Medulla oblongata (tissue), 1 donor: Measurements from ENCODE around the gene GREM1.

Experiments
- DNase-seq: peaks from one replicate; pipeline ENCODE4 v3.0.0-alpha.2; 2015; ENCODE audit errors: extremely low spot score

The GREM1 gene

DNA sequence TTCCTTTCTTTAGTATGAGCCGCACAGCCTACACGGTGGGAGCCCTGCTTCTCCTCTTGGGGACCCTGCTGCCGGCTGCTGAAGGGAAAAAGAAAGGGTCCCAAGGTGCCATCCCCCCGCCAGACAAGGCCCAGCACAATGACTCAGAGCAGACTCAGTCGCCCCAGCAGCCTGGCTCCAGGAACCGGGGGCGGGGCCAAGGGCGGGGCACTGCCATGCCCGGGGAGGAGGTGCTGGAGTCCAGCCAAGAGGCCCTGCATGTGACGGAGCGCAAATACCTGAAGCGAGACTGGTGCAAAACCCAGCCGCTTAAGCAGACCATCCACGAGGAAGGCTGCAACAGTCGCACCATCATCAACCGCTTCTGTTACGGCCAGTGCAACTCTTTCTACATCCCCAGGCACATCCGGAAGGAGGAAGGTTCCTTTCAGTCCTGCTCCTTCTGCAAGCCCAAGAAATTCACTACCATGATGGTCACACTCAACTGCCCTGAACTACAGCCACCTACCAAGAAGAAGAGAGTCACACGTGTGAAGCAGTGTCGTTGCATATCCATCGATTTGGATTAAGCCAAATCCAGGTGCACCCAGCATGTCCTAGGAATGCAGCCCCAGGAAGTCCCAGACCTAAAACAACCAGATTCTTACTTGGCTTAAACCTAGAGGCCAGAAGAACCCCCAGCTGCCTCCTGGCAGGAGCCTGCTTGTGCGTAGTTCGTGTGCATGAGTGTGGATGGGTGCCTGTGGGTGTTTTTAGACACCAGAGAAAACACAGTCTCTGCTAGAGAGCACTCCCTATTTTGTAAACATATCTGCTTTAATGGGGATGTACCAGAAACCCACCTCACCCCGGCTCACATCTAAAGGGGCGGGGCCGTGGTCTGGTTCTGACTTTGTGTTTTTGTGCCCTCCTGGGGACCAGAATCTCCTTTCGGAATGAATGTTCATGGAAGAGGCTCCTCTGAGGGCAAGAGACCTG, 13.2 kb downstream of the GREM1 start:
- DNase-seq: no peak

GRCh38 chr15:32732574-32733157, 14.9 kb downstream of the GREM1 start:
- no peak for DNase-seq

GRCh38 chr15:32733281-32733680, 15.5 kb downstream of the GREM1 start:
- no peak for DNase-seq

DNA sequence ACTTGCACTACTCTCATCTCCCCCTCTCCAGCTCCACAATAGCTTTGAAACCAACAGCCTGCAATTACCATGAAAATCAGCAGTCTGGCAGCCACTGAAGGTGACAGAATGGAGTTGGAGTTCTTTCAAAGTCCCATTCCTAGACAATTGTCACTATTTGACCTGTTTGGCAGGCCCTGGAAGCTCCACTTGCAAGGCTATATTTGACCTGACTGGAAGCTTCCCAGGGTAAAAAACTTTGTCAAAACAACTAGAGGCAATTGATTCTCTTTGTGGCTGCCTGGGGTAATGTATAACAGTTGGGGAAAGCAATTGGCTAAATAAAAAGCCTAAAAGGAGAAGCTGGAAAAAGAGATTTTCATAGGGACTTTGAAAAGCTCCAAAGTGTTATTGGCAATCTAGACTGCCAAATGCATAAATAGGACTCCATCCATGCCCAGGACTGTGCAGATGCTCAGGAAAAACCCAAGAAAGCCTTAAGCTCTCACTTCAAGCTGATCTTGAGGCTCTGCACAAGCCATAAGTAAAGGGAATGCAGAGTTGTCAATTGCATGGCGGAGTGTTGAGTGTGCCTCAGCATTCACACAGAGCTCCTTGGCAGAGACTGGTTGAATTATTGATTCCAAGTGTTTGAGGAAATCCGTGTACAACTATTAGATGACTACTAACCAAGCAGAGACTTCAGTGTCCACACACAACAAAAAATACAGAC, 18.3 kb downstream of the GREM1 start:
- no peak for DNase-seq

DNA sequence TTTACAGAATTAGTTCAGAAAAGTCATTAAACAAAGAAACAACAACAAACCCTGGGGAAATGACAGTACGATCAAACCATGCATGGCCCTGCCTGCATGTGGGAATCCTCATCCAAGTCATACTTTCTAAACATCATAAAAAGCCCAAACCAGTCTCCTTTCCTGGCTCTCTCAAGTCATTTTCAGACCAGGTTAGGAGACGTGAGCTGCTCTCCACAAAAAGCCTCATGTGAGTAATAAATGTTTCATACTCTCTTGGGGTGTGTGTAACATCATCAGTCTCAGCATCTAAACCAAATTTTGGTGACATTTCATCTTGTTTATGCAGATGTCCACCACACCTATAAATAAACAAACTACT, 18.9 kb downstream of the GREM1 start:
- no peak for DNase-seq

GRCh38 chr15:32737304-32737703, 19.5 kb downstream of the GREM1 start:
- DNase-seq: no peak

DNA sequence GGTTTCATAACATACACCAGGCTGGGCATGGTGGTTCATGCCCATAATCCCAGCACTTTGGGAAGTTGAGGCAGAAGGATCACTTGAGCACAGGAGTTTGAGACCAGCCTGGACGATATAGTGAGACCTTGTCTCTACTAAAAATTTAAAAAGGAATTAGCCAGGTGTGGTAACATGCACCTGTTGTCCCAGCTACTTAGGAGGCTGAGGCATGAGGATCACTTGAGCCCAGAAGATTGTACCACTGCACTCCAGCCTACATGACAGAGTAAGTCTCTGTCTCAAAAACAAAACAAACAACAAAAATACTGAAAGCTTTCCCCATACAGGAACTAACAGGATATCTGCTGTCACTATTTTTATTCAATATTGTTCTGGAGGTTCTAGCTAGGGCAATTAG, 20.9 kb downstream of the GREM1 start:
- no peak for DNase-seq

DNA sequence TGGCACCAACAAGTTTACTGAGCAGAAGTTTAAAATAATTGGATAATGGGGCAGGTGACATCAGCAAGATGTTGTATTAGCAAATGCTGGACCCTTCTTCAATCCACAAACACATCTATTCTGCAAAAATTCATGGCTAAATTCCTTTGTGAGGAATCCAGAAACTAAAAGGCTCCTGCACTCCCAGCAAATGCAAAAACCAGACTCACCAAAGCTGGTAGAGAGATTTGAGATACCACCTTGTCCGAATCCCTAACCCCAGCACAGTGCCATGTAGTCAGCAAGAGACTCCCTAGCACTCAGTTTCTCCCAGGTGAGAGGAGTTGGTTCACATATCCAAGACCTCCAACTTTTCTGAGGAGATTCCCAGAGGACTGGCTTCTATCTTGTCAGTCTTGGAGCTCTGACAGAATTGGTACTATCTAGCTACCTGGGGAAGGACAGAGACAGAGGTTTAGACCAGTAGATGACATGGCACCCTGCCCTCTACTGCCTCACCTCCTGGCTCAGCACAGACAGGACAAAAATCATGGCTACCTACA, 21.8 kb downstream of the GREM1 start:
- DNase-seq: no peak

DNA sequence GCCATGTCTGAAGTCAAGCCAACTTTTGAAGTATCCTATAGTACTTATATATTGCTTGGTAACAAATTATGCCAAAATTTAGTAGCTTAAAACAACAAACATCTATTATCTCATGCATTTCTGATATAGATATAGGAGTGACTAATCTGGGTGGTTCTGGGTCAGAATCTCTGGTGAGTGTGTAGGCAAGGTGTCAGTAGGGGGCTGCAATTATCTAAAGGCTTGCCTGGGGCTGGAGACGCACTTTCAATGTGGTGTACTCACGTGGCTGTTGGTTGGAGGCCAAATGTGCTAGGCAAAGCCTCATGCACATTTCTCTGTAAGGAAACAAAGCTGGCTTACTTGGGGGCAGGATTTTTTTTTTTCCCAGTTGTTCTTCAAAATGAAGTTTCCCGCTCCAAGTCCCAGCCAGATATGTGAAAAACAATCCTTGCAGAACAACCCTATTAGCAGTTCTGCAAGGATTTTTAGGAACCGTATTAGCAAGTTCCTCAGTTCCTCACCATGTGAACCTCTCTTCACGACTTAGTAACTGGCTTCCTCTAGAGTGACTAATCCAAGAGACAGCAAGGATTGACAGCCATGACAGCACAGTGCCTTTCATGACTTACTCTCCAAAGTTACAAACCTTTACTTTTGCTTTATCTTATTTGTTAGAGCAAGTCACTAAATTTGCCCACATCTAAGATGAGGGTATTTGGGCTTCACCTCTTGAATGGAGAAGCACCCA, 25.8 kb downstream of the GREM1 start:
- no peak for DNase-seq

- DNase-seq: no peak
Measured at GRCh38 chr15:32746116-32746857, 28.5 kb downstream of the GREM1 start.

GRCh38 chr15:32747921-32748342, 30.1 kb downstream of the GREM1 start:
- DNase-seq: no peak

DNA sequence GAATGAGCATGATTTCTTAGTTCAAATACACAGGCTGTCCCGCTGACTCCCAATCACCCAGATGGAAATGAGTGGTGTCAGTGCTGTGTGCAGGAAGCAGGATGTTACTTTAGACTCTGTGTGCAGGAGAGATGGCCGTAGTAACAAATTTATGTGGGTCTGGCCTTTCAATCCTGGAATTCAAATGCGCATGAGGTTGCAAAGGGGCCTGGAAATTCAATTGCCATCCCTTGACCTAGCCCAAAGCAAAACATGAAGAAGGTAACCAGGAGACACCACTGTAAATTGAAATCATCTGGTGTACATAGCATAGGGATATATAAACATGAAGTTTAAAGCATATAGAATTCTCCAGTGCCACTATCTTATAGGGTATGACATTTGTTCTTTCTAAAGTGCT, 33.2 kb downstream of the GREM1 start:
- no peak for DNase-seq

DNA sequence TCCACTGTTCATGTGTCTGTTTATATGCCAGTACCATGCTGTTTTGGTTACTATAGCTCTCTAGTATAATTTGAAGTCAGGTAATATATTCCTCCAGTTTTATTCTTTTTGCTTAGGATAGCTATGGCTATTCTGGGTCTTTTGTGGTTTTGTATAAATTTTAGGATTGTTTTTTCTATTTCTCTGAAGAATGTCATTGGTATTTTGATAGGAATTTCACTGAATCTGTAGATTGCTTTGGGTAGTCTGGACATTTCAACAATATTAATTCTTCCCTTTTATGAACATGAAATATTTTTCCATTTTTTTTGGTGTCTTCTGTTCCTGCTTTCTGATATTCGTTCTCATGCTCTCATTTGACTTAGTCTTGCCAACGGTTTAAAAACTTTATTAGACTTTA, 39.6 kb downstream of the GREM1 start:
- no peak for DNase-seq

- DNase-seq: no peak
Measured at GRCh38 chr15:32763295-32763694, 45.5 kb downstream of the GREM1 start.

- no peak for DNase-seq
Measured at GRCh38 chr15:32765236-32765635, 47.4 kb downstream of the GREM1 start.

DNA sequence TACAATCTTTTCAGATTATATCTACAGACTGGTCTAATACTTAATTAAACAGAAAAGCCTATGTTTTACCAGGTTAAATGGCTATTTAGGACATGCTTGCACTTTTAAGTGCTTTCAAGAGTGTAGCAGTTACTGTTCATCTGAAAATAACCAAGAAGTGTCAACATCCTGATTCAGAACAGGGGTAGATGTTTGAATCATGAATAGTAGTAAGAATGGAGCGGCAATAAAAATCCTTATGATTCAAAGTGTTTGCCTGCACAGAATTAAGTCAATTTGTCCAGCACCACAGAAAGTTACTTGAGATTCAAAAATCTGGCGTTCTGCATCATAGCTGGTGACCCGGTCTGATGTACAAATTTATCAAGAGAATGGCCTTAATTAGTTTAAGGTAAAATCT, 48.3 kb downstream of the GREM1 start:
- DNase-seq: no peak

GRCh38 chr15:32767236-32767635, 49.4 kb downstream of the GREM1 start:
- no peak for DNase-seq

GRCh38 chr15:32774022-32774421, 56.2 kb downstream of the GREM1 start:
- no peak for DNase-seq

DNA sequence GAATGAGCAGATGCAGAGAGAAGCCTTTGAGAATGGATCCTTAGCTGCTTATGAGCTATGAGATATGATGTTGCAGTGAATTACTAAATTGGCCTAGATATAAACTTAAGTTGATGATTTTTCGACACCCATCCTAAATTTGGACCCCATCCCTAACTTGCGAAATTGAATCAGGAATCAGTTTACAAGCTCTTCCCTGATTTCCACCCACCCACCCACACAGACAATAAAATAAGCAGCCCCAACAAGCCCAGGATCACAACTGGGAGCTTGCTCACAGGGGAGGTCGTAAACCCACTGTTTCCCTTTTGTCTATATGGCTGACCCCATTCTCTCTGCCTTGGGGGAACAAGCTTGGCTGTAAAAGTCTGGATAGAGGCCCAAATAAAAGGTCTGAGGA, 57.3 kb downstream of the GREM1 start:
- no peak for DNase-seq

DNA sequence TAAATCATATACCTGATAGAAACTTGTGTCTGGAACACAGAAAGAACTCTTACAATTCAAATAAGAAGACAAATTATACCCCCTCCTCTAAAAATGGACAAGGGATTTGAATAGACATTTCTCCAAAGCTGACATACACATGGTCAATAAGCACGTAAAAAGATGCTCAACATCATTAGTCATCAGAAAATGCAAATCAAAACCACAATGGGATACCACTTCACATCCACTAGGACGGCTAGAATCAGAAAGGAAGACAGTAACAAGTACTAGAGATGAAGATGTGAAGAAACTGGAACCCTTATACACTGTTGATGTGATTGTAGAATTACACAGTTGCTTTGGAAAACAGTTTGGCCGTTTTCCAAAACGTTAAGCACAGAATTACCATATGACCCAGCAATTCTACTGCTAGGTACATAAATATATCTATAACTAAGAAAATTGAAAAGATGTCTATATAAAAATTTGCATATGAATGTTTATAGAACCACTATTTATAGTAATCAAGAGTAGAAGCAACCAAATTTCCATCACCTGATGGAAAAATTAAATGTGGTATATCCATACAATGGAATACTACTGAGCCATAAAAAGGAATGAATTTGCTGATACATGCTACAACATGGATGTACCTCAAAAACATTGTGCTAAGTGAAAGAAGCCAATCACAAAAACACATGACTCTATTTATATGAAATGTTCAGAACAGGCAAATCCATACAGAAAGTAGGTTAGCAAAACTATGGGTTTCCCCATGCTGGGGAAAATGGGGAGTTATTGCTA, 60.8 kb downstream of the GREM1 start:
- DNase-seq: no peak
